Right cardiac atrium (tissue), 5 donors: ENCODE results near the gene XRCC4. TPM values are rescaled to one million over a fixed set of nuclear protein-coding genes. Genes with fewer than 3 reads are reported as not detected.

ENCODE experiments used
- ATAC-seq, 2 donors: fragments of 200-7000 bp; cut with Tn5 transposase; one replicate each; pipeline versions ENCODE4 v1.8.0 to v1.9.1; 2020; ENCODE audit warnings: moderate library complexity in 2 of 2, mild to moderate bottlenecking in 1 of 2
- DNase-seq, 3 donors: peaks; one replicate each; pipeline ENCODE4 v3.0.0-alpha.2; 2020
- H3K27ac ChIP-seq: one replicate; pipeline ENCODE4 v1.5.1; 2013; ENCODE audit warnings: mild to moderate bottlenecking, low read length, control low read depth, moderate library complexity
- H3K27me3 ChIP-seq: one replicate; pipeline ENCODE4 v1.6.1; 2013; ENCODE audit not compliant: control insufficient read depth, insufficient read depth
- H3K4me1 ChIP-seq: one replicate; pipeline ENCODE4 v1.6.1; 2013; ENCODE audit warnings: low read length; ENCODE audit not compliant: control insufficient read depth, insufficient read depth
- H3K4me3 ChIP-seq: one replicate; pipeline ENCODE4 v1.5.1; 2013; ENCODE audit warnings: low read length, control low read depth
- H3K9me3 ChIP-seq: one replicate; pipeline ENCODE4 v1.6.1; 2013; ENCODE audit warnings: low read length; ENCODE audit not compliant: control insufficient read depth
- WGBS: extraction: QIAGEN DNeasy Blood & Tissue Kit; methylation state at CpG from one replicate; pipeline ENCODE4 v1.1.7; 2013; 5-methylcytosine and 5-hydroxymethylcytosine counted together
- intact Hi-C, 4 donors: fragments of 100-400 bp; cut with DNase I; formaldehyde crosslinking; loops; one replicate each; pipeline versions ENCODE4 v1.11.0 to v1.14.0; 2022 to 2023
- polyA plus RNA-seq: library from polyadenylated mRNA; stranded (reverse); fragments of 200-250 nt; gene quantifications from one replicate; pipeline ENCODE4 v1.2.3, GENCODE V29; 2013
- total RNA-seq, 4 donors: library from RNA; stranded (reverse); fragmentation: NEBNext Ultra II Directional; extraction: Animal tissue kit (Norgen Biotek cat#: 25700); gene quantifications; one replicate each; pipeline ENCODE4 v1.2.1, GENCODE V29; 2021
- donor health status: healthy with polysubstance abuse.
- donor health status: DM: no; HTN: yes; CAD: no.
- donor health status: DM: no; HTN: no; CAD: no.
- donor health status: DM: no; HTN: yes; CAD: no; lungs with severe emphysema.
- donor health status: DM: yes; HTN: yes; CAD: no.

Gene XRCC4
- total and polyA plus RNA-seq, 5 donors = 7.1 to 8.6 (median 7.5) TPM

GRCh38 chr5:83281176-83281575, 203.8 kb downstream of the XRCC4 start:
- Histone ChIP-seq H3K4me3 (no peak overlapping the region), H3K4me1 (no peaks in the 10 kb centered on the region), H3K27me3 (no peaks in the 10 kb centered on the region), H3K27ac (no peak overlapping the region), H3K9me3 (no peaks in the 10 kb centered on the region)
- ATAC-seq = no peak
- 95% methylated on average over 2 of the region's 2 CpGs for WGBS
- DNase-seq = no peak
- intact Hi-C loops = no loop called here

GRCh38 chr5:83281658-83282057, 204.3 kb downstream of the XRCC4 start:
- H3K27me3 ChIP-seq = no peaks in the 10 kb centered on the region
- intact Hi-C loops = no loop called here

GRCh38 chr5:83283761-83284160, 206.4 kb downstream of the XRCC4 start:
- DNase-seq (no peak), ATAC-seq (no peak)
- H3K27me3 ChIP-seq = no peaks in the 10 kb centered on the region
- WGBS = 86% methylated on average over 3 of the region's 3 CpGs
- H3K4me1 ChIP-seq = no peaks in the 10 kb centered on the region
- H3K4me3 ChIP-seq = no peak overlapping the region
- no peak overlapping the region for H3K27ac ChIP-seq
- intact Hi-C loops = no loop called here
- no peaks in the 10 kb centered on the region for H3K9me3 ChIP-seq

More at GRCh38 chr5:83281658-83282057, 204.3 kb downstream of the XRCC4 start:
- Histone ChIP-seq H3K4me1 (no peaks in the 10 kb centered on the region), H3K9me3 (no peaks in the 10 kb centered on the region), H3K27ac (no peak overlapping the region), H3K4me3 (no peak overlapping the region)
- ATAC-seq (no peak), DNase-seq (no peak)

GRCh38 chr5:83285661-83286398, 208.5 kb downstream of the XRCC4 start:
- Histone ChIP-seq H3K4me1 (no peaks in the 10 kb centered on the region), H3K4me3 (no peak overlapping the region), H3K27ac (no peak overlapping the region), H3K9me3 (no peaks in the 10 kb centered on the region), H3K27me3 (no peaks in the 10 kb centered on the region)
- DNase-seq (no peak), ATAC-seq (no peak)
- WGBS = 68% methylated on average over 7 of the region's 7 CpGs
- intact Hi-C loops = no loop called here

- 75% methylated on average over 2 of the region's 2 CpGs for WGBS
- Histone ChIP-seq H3K9me3 (no peaks in the 10 kb centered on the region), H3K4me1 (no peaks in the 10 kb centered on the region), H3K27ac (no peak overlapping the region), H3K4me3 (no peak overlapping the region), H3K27me3 (no peaks in the 10 kb centered on the region)
- ATAC-seq (no peak), DNase-seq (no peak)
- intact Hi-C loops = no loop called here
Observed at GRCh38 chr5:83294246-83294645, 216.9 kb downstream of the XRCC4 start.

GRCh38 chr5:83299353-83299752, 222.0 kb downstream of the XRCC4 start:
- Histone ChIP-seq H3K4me3 (no peak overlapping the region), H3K27me3 (no peaks in the 10 kb centered on the region), H3K9me3 (no peaks in the 10 kb centered on the region), H3K27ac (no peak overlapping the region), H3K4me1 (no peaks in the 10 kb centered on the region)
- 92% methylated on average over 2 of the region's 2 CpGs for WGBS
- intact Hi-C loops = no loop called here
- ATAC-seq (no peak), DNase-seq (no peak)

- no peaks in the 10 kb centered on the region for H3K9me3 ChIP-seq
- no peak overlapping the region for H3K27ac ChIP-seq
- WGBS = 33% methylated on average over 3 of the region's 3 CpGs
- H3K4me1 ChIP-seq = no peaks in the 10 kb centered on the region
- intact Hi-C loops = no loop called here
- no peaks in the 10 kb centered on the region for H3K27me3 ChIP-seq
- no peak overlapping the region for H3K4me3 ChIP-seq
- DNase-seq (peak; percentile 49 to 54 (median 52)), ATAC-seq (peak; percentile 89 to 94)
Observed at GRCh38 chr5:83306572-83307241, 229.4 kb downstream of the XRCC4 start.

GRCh38 chr5:83312663-83313062, 235.3 kb downstream of the XRCC4 start:
- DNase-seq (no peak), ATAC-seq (peak; percentile 31 to 51)
- Histone ChIP-seq H3K27ac (no peak overlapping the region), H3K9me3 (no peaks in the 10 kb centered on the region), H3K27me3 (no peaks in the 10 kb centered on the region), H3K4me3 (no peak overlapping the region), H3K4me1 (no peaks in the 10 kb centered on the region)
- WGBS = 80% methylated on average over 2 of the region's 2 CpGs
- intact Hi-C loops = no loop called here

- WGBS = 70% methylated on average over 2 of the region's 2 CpGs
- Histone ChIP-seq H3K4me3 (no peak overlapping the region), H3K27me3 (no peaks in the 10 kb centered on the region), H3K27ac (no peak overlapping the region), H3K9me3 (no peaks in the 10 kb centered on the region), H3K4me1 (no peaks in the 10 kb centered on the region)
- ATAC-seq = no peak
- DNase-seq = no peak
- intact Hi-C loops = no loop called here
Observed at GRCh38 chr5:83313436-83313835, 236.1 kb downstream of the XRCC4 start.

- Histone ChIP-seq H3K27me3 (no peaks in the 10 kb centered on the region), H3K9me3 (no peaks in the 10 kb centered on the region), H3K27ac (no peak overlapping the region), H3K4me1 (no peaks in the 10 kb centered on the region), H3K4me3 (no peak overlapping the region)
- no peak for ATAC-seq
- intact Hi-C loops = no loop called here
- no peak for DNase-seq
Observed at GRCh38 chr5:83321483-83322055, 244.2 kb downstream of the XRCC4 start.

- WGBS = 97% methylated on average over 5 of the region's 5 CpGs
- DNase-seq (no peak), ATAC-seq (no peak)
- intact Hi-C loops = no loop called here
- H3K4me1 ChIP-seq = no peaks in the 10 kb centered on the region
- H3K4me3 ChIP-seq = no peak overlapping the region
- H3K27me3 ChIP-seq = no peaks in the 10 kb centered on the region
- no peak overlapping the region for H3K27ac ChIP-seq
- no peaks in the 10 kb centered on the region for H3K9me3 ChIP-seq
Observed at GRCh38 chr5:83322273-83322924, 245.1 kb downstream of the XRCC4 start.
